ENCODE results near the gene TCN2. TPM values are rescaled to one million over a fixed set of nuclear protein-coding genes. Genes with fewer than 3 reads are reported as not detected.
A peak's percentile ranks its signal among the peaks of the same experiment; 100 is the strongest.

Gene TCN2
- total and polyA plus RNA-seq, 2 experiments from 2014 or later, result 4.8 to 5.3 TPM

DNA sequence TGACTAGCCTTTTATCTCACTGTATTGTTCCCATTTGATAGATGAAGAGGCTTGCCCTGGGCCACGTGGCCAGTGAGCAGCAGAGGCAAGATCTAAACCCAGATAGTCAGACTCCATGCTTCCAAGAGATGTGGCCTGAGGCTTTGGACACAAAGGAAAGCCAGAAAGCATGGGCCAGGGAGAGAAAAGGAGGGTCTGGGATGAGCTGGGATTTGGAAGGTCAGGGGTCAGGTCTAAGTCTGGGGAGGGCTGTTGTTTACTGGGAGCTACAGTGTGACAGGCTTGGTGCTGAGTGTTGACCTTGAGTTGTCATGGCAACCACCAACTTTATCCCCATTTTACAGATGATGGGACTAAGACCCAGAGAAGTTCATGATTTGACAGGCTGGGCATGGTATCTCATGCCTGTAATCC, 30.7 kb downstream of the TCN2 start:
- no peaks in the 10 kb centered on the region for H3K9me3 ChIP-seq (ENCODE audit: low read depth)
- in situ Hi-C loops (cut with MboI), result loop anchor here (10.0 kb wide), 2 partner anchors 117 to 267 kb away; no protein-coding TSS in a partner anchor
- no peak for TF ChIP-seq EZH2phosphoT487 (IDR thresholded peaks at IDR 0.05; ENCODE audit: insufficient read depth, low read depth)
- no peak overlapping the region for H3K9ac ChIP-seq
- H3K4me1 ChIP-seq (ENCODE audit: insufficient read depth), result peaks cover 23% of the 10 kb centered on the region
- no peaks in the 10 kb centered on the region for H3K27me3 ChIP-seq (replicated peaks; ENCODE audit: insufficient read depth)
- H3K9me2 ChIP-seq (ENCODE audit: insufficient read depth), result no peaks in the 10 kb centered on the region
- 46 to 61% methylated on average over 1 of the region's 1 CpG for WGBS, 2 experiments (ENCODE audit: low coverage in 1 of 2, low lambda C conversion rate in 2 of 2, missing lambda C conversion rate in 2 of 2)
- H3K27ac ChIP-seq, result no peak overlapping the region
- no peaks in the 10 kb centered on the region for H4K20me1 ChIP-seq (ENCODE audit: insufficient read depth)
- H3K79me2 ChIP-seq (ENCODE audit: insufficient read depth), result peaks cover 61% of the 10 kb centered on the region
- H3K4me2 ChIP-seq (ENCODE audit: unreplicated experiment), result peak overlapping the region; percentile 93
- peak overlapping the region; percentile 79 for H3K4me3 ChIP-seq
- no peak overlapping the region for H2AFZ ChIP-seq
- no peaks in the 10 kb centered on the region for H3K36me3 ChIP-seq (ENCODE audit: low read depth)
- H3F3A ChIP-seq (ENCODE audit: insufficient read depth), result peaks cover 8% of the 10 kb centered on the region; the same call in 1 of the 2 replicates
- DNase-seq, result peak; percentile 18

DNA sequence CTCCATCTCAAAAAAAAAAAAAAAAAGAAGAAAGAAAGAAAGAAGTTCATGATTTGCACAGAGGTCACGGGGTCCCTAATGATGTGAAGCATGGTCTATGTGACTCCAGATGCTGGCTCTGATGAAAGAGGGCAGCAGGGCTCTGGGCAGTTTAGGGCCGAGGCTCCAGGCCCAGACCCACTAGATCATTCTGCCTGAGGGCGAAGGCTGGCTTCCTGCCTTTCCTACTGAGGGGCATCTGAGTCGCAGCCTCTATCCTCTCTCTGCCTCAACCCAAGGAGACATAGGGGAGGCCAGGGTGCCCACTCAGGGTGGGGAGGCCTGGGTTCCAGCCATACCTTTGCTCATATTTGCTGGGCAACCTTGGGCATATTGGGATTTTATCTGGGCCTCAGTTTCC, 33.4 kb downstream of the TCN2 start:
- DNase-seq, result no peak
- Histone ChIP-seq H3K9me2 (ENCODE audit: insufficient read depth) (no peaks in the 10 kb centered on the region), H3K4me2 (ENCODE audit: unreplicated experiment) (no peak overlapping the region), H3K4me3 (no peak overlapping the region), H3K27ac (no peak overlapping the region), H3K27me3 (replicated peaks; ENCODE audit: insufficient read depth) (no peaks in the 10 kb centered on the region), H3K9me3 (ENCODE audit: low read depth) (no peaks in the 10 kb centered on the region), H3K9ac (no peak overlapping the region), H2AFZ (no peak overlapping the region), H3K36me3 (ENCODE audit: low read depth) (no peaks in the 10 kb centered on the region), H3K4me1 (ENCODE audit: insufficient read depth) (peaks cover 25% of the 10 kb centered on the region), H4K20me1 (ENCODE audit: insufficient read depth) (no peaks in the 10 kb centered on the region), H3F3A (ENCODE audit: insufficient read depth) (peaks cover 18% of the 10 kb centered on the region), H3K79me2 (ENCODE audit: insufficient read depth) (peaks cover 68% of the 10 kb centered on the region)
- no peak for TF ChIP-seq EZH2 (IDR thresholded peaks at IDR 0.05; ENCODE audit: insufficient read depth, poor library complexity, severe bottlenecking)
- no peak for TF ChIP-seq EZH2phosphoT487 (IDR thresholded peaks at IDR 0.05; ENCODE audit: insufficient read depth, low read depth)
- in situ Hi-C loops (cut with MboI), result no loop called here
- 99 to 100% methylated on average over 4 of the region's 4 CpGs for WGBS, 2 experiments (ENCODE audit: low coverage in 1 of 2, low lambda C conversion rate in 2 of 2, missing lambda C conversion rate in 2 of 2)

DNA sequence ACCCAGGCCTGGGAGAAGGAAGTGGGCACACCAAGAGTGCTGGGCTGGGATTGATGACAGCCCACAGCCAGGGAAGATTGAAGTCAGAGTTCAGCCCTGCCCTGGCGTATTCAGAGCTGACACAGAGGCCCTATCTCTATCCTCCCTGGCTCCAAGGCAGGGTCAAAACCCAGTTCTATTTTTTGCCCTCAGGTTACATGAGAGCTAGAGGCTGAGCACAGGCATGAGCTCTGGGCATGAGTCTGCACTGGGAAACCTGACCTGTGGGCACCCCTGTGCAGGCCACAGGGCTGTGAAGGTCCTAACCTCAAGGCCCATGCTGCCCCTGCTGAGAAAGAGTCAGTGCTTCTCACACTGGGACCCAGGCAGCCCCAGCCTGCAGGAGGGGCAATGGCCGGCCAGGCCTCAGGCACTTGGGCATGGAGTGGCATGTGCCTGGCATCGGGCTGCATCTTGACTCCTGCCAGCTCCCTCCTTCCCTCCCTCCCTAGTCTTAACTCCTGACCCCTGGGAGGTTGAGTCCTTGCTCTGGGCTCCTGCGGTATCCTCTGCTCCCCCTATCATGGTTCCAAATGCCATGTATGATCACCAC, 34.0 kb downstream of the TCN2 start:
- peaks cover 72% of the 10 kb centered on the region for H3K79me2 ChIP-seq (ENCODE audit: insufficient read depth)
- no peak overlapping the region for H3K27ac ChIP-seq
- in situ Hi-C loops (cut with MboI), result no loop called here

DNA sequence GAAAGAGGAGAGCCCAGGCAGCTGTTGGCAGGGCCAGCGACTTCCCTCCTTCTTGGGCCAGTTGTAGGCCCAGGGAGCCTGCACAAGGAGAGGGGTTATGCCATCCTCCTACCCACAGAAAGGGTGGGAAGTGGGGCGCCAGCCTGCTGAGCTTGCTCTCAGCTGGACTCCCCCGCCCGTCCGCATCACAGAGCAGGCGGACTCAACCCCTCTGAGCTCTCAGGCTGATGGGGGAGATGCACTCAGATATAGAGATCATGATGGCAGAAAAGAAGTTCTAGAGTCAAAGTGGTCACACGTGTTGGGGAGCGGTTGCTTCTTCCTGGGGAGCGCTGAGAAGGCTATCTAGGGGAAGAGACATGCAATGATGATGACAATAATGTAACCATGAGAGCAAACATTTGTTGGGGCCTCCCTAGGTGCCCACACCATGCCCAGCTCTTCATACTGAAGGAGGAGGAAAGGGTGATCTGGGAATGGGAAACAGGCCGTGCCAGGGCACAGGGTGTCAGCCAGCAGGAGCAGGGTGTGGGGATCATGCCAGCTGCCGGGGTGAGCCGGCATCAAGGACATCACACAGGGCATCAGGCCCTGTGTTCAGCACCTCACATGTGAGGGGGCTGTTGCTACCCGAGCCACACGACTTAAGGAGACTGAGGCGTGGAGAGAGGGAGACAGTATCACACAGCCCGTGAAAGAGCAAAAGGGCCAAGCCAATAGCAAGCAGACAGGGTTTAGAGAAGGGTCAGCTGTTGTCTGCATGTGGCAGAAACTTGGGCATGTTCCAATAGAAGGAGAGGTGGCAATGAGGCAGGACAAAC, 36.3 kb downstream of the TCN2 start:
- 86 to 90% methylated on average over 16 of the region's 16 CpGs for WGBS, 2 experiments (ENCODE audit: low coverage in 1 of 2, low lambda C conversion rate in 2 of 2, missing lambda C conversion rate in 2 of 2)

More for the DNA sequence above, 34.0 kb downstream of the TCN2 start:
- Histone ChIP-seq H3K9ac (no peak overlapping the region), H3K9me3 (ENCODE audit: low read depth) (no peaks in the 10 kb centered on the region), H4K20me1 (ENCODE audit: insufficient read depth) (no peaks in the 10 kb centered on the region), H3K27me3 (replicated peaks; ENCODE audit: insufficient read depth) (no peaks in the 10 kb centered on the region), H3K36me3 (ENCODE audit: low read depth) (no peaks in the 10 kb centered on the region), H3K4me3 (no peak overlapping the region), H3K9me2 (ENCODE audit: insufficient read depth) (no peaks in the 10 kb centered on the region), H3K4me1 (ENCODE audit: insufficient read depth) (peaks cover 25% of the 10 kb centered on the region), H2AFZ (no peak overlapping the region), H3F3A (ENCODE audit: insufficient read depth) (peaks cover 18% of the 10 kb centered on the region), H3K4me2 (ENCODE audit: unreplicated experiment) (no peak overlapping the region)
- TF ChIP-seq EZH2phosphoT487 (IDR thresholded peaks at IDR 0.05; ENCODE audit: insufficient read depth, low read depth) (no peak), EZH2 (IDR thresholded peaks at IDR 0.05; ENCODE audit: insufficient read depth, poor library complexity, severe bottlenecking) (no peak)
- WGBS, 2 experiments (ENCODE audit: low coverage in 1 of 2, low lambda C conversion rate in 2 of 2, missing lambda C conversion rate in 2 of 2), result 97 to 100% methylated on average over 4 of the region's 4 CpGs
- no peak for DNase-seq

More for the DNA sequence above, 36.3 kb downstream of the TCN2 start:
- TF ChIP-seq EZH2phosphoT487 (IDR thresholded peaks at IDR 0.05; ENCODE audit: insufficient read depth, low read depth), result no peak
- no peak for TF ChIP-seq EZH2 (IDR thresholded peaks at IDR 0.05; ENCODE audit: insufficient read depth, poor library complexity, severe bottlenecking)
- H4K20me1 ChIP-seq (ENCODE audit: insufficient read depth), result no peaks in the 10 kb centered on the region
- DNase-seq, result no peak
- H3K4me3 ChIP-seq, result no peak overlapping the region
- H3K27ac ChIP-seq, result peak overlapping the region; percentile 86
- H3K9me3 ChIP-seq (ENCODE audit: low read depth), result no peaks in the 10 kb centered on the region
- no peak overlapping the region for H2AFZ ChIP-seq
- no peaks in the 10 kb centered on the region for H3K9me2 ChIP-seq (ENCODE audit: insufficient read depth)
- H3K27me3 ChIP-seq (replicated peaks; ENCODE audit: insufficient read depth), result no peaks in the 10 kb centered on the region
- peaks cover 18% of the 10 kb centered on the region for H3F3A ChIP-seq (ENCODE audit: insufficient read depth)
- H3K4me1 ChIP-seq (ENCODE audit: insufficient read depth), result peaks cover 10% of the 10 kb centered on the region
- peaks cover 55% of the 10 kb centered on the region for H3K79me2 ChIP-seq (ENCODE audit: insufficient read depth)
- H3K4me2 ChIP-seq (ENCODE audit: unreplicated experiment), result no peak overlapping the region
- H3K36me3 ChIP-seq (ENCODE audit: low read depth), result no peaks in the 10 kb centered on the region
- in situ Hi-C loops (cut with MboI), result no loop called here
- peak overlapping the region; percentile 68 for H3K9ac ChIP-seq

Measured in GM23248 (cell line).